ENCODE data around the gene TTC28.

- TF ChIP-seq CTCF (IDR thresholded peaks at IDR 0.05; ENCODE audit: insufficient read depth, low read depth, low read length) (no peak), EZH2 (IDR thresholded peaks at IDR 0.05; ENCODE audit: insufficient read depth, low read length) (no peak)
Observed at GRCh38 chr22:28297504-28297903, 382.1 kb downstream of the TTC28 start.
